ENCODE data around the gene ENOX1.

GRCh38 chr13:43537124-43537523 is 249.6 kb downstream of the ENOX1 start:
- no peak for TF ChIP-seq CTCF (conservative IDR thresholded peaks at IDR 0.05)
- TF ChIP-seq EZH2 (IDR thresholded peaks at IDR 0.05; ENCODE audit: low read depth) = no peak
